ENCODE data around the gene TEX54.
"Not testable (repeated sequence)": the region's sequence is repeated elsewhere in the genome, so short reads cannot be mapped to it uniquely, and the experiment has no call there.

The TEX54 gene

DNA sequence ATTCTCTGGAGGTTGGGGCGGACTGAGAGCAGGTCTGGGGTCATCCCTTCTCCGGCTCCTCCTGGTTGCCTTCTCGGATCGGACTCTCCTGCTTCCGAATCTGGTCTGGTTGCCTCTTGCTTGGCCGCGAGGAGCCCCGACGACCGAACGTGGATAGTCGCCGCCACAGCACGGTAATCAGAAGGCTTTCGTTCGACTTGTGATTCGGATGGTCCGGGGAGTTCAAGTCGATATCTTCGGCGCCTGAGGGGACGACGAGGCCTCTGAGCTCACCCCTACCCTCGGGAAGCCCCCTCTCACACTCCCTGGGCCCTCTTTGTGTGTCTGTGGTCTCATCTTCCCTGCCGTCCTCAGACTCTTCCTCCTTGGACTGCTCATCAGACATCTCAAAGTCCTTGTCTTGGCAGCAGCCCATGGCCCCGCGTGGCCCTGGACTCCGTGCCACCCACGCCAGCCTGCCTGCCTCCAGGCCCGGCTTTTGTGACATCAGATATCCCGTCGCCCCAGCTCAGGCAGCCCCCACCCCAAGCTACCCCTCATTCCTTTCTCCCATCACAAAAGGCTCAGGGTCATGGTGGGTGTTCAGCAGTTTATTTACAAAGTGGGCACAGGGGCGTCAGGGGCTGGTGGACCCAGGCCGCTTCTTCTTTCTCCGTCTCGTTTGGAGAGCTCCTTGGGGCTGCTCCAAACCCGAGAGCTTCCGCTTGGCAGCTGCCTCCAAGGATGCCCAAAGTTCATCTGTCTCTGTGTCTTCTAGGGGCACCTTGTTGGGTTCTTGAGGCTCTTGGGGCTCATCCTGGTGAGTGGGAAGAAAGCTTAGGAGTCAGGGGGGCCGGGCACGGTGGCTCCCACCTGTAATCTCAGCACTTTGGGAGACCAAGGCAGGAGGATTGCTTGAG is at the start of gene TEX54:
TSS of gene TEX54 (minus strand) at position 506 of the 899 bp plus-strand sequence.
- DNase-seq = no peak

GRCh38 chr11:62882431-62882749 is 49.7 kb upstream of the TEX54 start:
- DNase-seq = no peak

DNA sequence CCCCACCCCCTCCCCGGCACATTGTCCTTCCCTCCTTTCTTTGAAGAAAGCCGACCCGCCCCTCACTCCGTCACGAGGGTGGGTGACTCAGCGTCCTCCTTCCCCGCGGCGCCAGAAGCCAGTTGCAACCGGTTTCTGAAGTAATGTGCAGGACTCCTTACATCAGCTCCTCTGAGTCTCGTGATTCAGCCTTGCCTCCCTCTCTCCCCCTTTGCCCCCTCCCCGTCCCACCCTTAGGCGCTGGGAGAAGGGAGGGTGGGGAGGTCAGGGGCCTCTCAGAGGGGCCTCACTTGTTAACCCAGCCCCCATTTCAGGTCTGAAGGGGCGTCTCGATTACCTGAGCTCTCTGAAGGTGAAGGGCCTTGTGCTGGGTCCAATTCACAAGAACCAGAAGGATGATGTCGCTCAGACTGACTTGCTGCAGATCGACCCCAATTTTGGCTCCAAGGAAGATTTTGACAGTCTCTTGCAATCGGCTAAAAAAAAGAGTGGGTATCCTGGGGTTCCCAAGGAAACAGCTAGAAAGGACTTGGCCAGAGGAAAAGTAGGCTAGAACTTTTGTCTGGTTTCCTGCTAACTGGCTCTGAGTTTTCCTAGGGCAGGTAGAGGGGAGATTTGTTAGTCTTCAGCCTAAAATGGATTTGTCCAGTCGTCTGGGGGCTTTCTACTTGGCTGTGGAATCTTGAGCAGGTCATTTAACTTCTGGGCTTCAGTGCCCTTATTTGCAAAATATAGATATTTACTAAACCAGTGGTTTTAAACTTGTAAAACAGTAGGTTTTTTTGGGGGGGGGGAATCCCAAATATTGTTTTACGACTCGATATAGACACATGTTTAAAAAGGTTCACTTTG is 49.2 kb upstream of the TEX54 start:
- DNase-seq = peak; percentile 92

- DNase-seq = peak; percentile 89
Observed at GRCh38 chr11:62880803-62881578, 48.4 kb upstream of the TEX54 start, which contains the start of gene SLC3A2. Gene SLC3A2, plus strand, starts transcription at chr11:62880896. Its CDS starts 128 bp downstream, at chr11:62881024.

- DNase-seq = no peak
Observed at GRCh38 chr11:62880231-62880802, 47.7 kb upstream of the TEX54 start.

DNA sequence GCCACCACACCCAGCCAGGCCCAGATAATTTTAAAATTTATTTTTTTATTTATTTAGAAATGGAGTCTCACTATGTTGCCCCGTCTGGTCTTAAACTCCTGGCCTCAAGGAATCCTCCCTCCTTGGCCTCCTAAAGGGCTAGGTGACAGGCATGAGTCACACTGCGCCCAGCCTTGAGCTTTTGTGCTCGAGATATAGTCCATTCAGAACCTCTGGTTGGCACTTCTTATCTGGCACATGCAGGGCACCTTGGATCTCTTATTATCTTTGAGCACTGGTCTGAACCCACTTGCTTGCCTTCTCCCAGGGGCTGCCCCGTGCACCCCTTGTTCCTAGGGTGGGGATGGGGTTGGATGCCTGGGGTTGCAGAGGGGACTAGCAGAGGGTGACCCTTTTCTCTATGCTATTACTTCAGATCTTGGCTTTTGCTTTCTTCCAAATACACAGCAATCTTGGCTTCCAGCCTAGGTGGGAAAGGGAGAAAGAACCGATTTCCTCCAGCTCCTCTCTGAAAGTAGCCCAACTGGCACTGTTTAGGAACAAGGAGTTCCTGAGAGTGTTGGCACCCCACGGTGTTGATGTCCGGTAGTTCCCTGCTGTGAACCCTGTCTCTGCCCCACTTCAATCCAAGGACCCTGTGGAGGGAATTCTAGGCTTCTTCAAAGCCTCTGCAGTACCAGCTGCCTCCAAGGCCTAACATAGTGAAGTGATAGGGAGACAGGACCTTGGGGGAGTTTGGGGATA is 46.8 kb upstream of the TEX54 start:
- no peak for DNase-seq

DNA sequence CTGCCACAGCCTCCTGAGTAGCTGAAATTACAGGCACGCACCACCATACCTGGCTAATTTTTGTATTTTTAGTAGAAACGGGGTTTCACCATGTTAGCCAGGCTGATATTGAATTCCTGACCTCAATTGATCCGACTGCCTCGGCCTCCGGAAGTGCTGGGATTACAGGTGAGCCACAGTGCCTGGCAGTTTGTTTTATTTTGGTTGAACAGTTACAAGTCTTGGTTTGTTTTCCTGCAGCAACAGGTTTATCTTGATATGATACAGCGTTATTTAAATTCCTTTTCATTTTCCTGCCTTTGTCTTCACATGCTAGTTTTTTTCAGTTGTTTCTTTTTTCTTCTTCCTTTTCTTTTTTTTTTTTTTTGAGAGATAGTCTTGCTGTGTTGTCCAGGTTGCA is 44.1 kb upstream of the TEX54 start:
- no peak for DNase-seq

DNA sequence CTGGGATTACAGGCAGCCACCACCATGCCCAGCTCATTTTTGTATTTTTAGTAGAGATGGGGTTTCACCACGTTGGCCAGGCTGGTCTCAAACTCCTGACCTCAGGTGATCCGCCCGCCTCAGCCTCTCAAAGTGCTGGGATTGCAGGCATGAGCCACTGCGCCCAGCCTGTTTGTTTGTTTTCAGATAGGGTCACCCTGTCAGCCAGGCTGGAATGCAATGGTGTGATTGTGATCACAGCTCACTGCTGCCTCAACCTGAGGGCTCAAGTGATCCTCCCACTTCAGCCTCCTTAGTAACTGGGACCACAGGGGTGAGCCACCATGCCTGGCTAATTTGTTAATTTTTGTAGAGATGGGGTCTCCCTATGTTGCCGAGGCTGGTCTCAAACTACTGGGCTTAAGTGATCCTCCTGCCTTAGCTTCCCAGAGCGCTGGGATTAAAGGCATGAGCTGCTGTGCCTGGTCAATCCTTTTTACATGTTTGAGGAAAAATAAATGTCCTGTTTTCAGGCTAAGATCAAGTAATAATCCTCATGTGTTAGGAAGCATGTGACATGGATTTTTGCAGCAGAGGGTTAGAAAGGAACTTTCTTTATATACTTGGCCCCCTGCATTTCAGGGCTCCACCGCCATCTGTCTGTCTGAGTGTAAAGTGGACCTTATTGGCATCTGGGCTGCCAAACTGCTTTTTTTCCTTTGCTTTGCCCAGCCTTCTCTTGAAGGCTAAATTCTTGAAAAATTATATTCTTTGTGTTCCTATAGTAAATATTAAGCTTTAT is 43.2 kb upstream of the TEX54 start:
- no peak for DNase-seq

DNA sequence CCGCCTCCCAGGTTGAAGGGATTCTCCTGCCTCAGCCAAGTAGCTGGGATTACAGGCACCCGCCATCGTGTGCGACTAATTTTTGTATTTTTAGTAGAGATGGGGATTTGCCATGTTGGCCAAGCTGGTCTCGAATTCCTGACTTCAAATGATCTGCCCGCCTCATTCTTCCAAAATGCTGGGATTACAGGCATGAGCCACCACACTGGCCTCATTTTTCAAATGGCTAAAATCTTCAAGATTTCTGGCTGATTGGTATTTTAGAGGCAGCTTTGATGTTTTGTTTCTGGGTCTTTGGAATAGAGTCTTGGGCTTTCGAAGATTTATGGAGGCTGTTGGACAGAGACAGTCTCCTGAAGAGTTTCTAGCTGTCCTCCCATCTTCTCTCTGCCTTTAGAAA is 42.2 kb upstream of the TEX54 start:
- no peak for DNase-seq

- DNase-seq = no peak
Observed at GRCh38 chr11:62865635-62866034, 33.0 kb upstream of the TEX54 start.

GRCh38 chr11:62863687-62864335 is 31.2 kb upstream of the TEX54 start:
- no peak for DNase-seq

- DNase-seq = not testable (repeated sequence)
Observed at GRCh38 chr11:62861564-62862192, 29.0 kb upstream of the TEX54 start.

DNA sequence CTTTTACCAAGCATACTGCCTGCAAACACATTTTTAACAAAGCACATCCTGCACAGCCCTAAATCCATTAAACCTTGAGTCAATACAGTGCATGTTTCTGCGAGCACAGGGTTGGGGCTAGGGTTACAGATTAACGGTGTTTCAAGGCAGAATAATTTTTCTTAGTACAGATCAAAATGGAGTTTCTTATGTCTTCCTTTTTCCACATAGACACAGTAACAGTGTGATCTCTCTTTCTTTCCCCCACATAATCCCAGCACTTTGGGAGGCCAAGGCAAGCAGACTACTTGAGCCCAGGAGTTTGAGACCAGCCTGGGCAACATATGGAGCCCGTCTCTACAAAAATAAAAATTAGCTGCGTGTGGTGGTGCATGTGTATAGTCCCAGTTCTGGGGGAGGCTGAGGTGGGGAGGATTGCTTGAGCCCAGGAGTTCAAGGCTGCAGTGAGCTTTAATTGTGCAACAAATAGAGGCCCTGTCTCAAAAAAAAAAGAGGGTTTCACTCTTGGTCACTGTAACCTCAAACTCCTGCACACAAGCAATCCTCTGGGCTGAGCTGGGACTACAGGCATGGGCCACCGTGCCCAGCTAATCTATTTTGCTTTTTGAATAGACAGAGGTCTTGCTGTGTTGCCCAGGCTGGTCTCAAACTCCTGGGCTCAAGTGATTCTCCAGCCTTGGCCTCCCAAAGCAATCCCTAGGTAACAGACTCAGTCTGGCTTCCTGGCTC is 28.4 kb upstream of the TEX54 start:
- DNase-seq = no peak

- DNase-seq = not testable (repeated sequence)
Observed at GRCh38 chr11:62859281-62859703, 26.7 kb upstream of the TEX54 start.

- DNase-seq = no peak
Observed at GRCh38 chr11:62858201-62858600, 25.6 kb upstream of the TEX54 start.

- no peak for DNase-seq
Observed at GRCh38 chr11:62857541-62857982, 24.9 kb upstream of the TEX54 start.

GRCh38 chr11:62856333-62856895 is 23.8 kb upstream of the TEX54 start:
- DNase-seq = no peak

GRCh38 chr11:62855571-62856332 is 23.1 kb upstream of the TEX54 start:
- DNase-seq = peak; percentile 99
